CD14-positive monocyte (primary cell): ENCODE measurements around the gene DMGDH. TPM values are rescaled to one million over a fixed set of nuclear protein-coding genes. Genes with fewer than 3 reads are reported as not detected.

Experiments
- DNase-seq, 3 donors: peaks; one replicate each; pipeline ENCODE4 v3.0.0-alpha.2; 2011 to 2022
- H2AFZ ChIP-seq: 2 replicates; pipeline ENCODE4 v1.6.0; 2012; ENCODE audit warnings: mild to moderate bottlenecking, low read depth, low read length, inconsistent platforms; ENCODE audit not compliant: insufficient read depth, poor library complexity, severe bottlenecking
- H3K27ac ChIP-seq, 2 donors: 1 replicate in 1 of 2; 2 replicates in 1 of 2; pipeline ENCODE4 v1.5.1; 2012 to 2013; ENCODE audit warnings: low read length in 2 of 2, control low read depth in 1 of 2, inconsistent platforms in 1 of 2, low read depth in 1 of 2, mild to moderate bottlenecking in 1 of 2
- H3K27me3 ChIP-seq, 2 donors: one replicate each; pipeline versions ENCODE4 v1.6.0 to v1.6.1; 2011 to 2013; ENCODE audit warnings: low read length in 2 of 2; ENCODE audit not compliant: control insufficient read depth in 2 of 2, insufficient read depth in 2 of 2
- H3K36me3 ChIP-seq, 2 donors: replicated peaks in 1 of 2; 1 replicate in 1 of 2; 2 replicates in 1 of 2; pipeline versions ENCODE4 v1.5.1 to v1.6.1; 2012 to 2013; ENCODE audit warnings: low read length in 2 of 2, control low read depth in 1 of 2, inconsistent platforms in 1 of 2, mild to moderate bottlenecking in 1 of 2; ENCODE audit not compliant: insufficient read depth in 2 of 2, control insufficient read depth in 1 of 2
- H3K4me1 ChIP-seq, 2 donors: 1 replicate in 1 of 2; 2 replicates in 1 of 2; pipeline versions ENCODE4 v1.5.1 to v1.6.1; 2012 to 2013; ENCODE audit warnings: low read length in 2 of 2, control low read depth in 1 of 2, inconsistent platforms in 1 of 2, mild to moderate bottlenecking in 1 of 2, moderate library complexity in 1 of 2; ENCODE audit not compliant: insufficient read depth in 2 of 2, control insufficient read depth in 1 of 2
- H3K4me2 ChIP-seq: replicated peaks from 2 replicates; pipeline ENCODE3; 2012; ENCODE audit warnings: low read length, moderate library complexity, mild to moderate bottlenecking; ENCODE audit not compliant: poor library complexity, severe bottlenecking; ENCODE audit errors: extremely low read depth
- H3K4me3 ChIP-seq, 3 experiments: fragments of 200-600 bp in 1 of 3; sonication (generic) in 1 of 3; replicated peaks in 1 of 3; 1 replicate in 2 of 3; 2 replicates in 1 of 3; pipeline ENCODE4 v1.5.1; 2011 to 2013; ENCODE audit warnings: low read length in 3 of 3, mild to moderate bottlenecking in 3 of 3, control low read depth in 2 of 3, low read depth in 2 of 3, inconsistent platforms in 1 of 3, moderate library complexity in 1 of 3
- H3K79me2 ChIP-seq: 2 replicates; pipeline ENCODE4 v1.6.0; 2012; ENCODE audit warnings: mild to moderate bottlenecking, control low read depth, inconsistent platforms, low read length, moderate library complexity; ENCODE audit not compliant: insufficient read depth
- H3K9ac ChIP-seq: 2 replicates; pipeline ENCODE4 v1.6.0; 2017; ENCODE audit warnings: low read length, mild to moderate bottlenecking; ENCODE audit not compliant: insufficient read depth, poor library complexity, severe bottlenecking
- H3K9me3 ChIP-seq, 2 donors: replicated peaks in 1 of 2; 1 replicate in 1 of 2; 2 replicates in 1 of 2; pipeline versions ENCODE4 v1.5.1 to v1.6.1; 2012 to 2013; ENCODE audit warnings: low read length in 2 of 2, control low read depth in 1 of 2; ENCODE audit not compliant: control insufficient read depth in 1 of 2, insufficient read depth in 1 of 2
- H4K20me1 ChIP-seq: 2 replicates; pipeline ENCODE4 v1.6.0; 2012; ENCODE audit warnings: mild to moderate bottlenecking, low read length, control low read depth, moderate library complexity; ENCODE audit not compliant: insufficient read depth
- H3K27ac Mint-ChIP-seq, 7 donors: one replicate each; pipeline ENCODE4 v1.8.0; 2020; ENCODE audit warnings: mild to moderate bottlenecking in 7 of 7, mixed read lengths in 7 of 7, moderate library complexity in 6 of 7, inconsistent platforms in 2 of 7
- H3K27me3 Mint-ChIP-seq, 3 donors: one replicate each; pipeline ENCODE4 v1.8.0; 2021 to 2022; ENCODE audit warnings: low read depth in 3 of 3, mild to moderate bottlenecking in 3 of 3, mixed read lengths in 3 of 3, moderate library complexity in 3 of 3, inconsistent platforms in 1 of 3
- H3K36me3 Mint-ChIP-seq, 2 donors: one replicate each; pipeline ENCODE4 v1.8.0; 2020; ENCODE audit warnings: mixed read lengths in 2 of 2, inconsistent platforms in 1 of 2, mild to moderate bottlenecking in 1 of 2
- H3K4me1 Mint-ChIP-seq: one replicate; pipeline ENCODE4 v1.8.0; 2020; ENCODE audit warnings: mild to moderate bottlenecking, mixed read lengths
- H3K4me3 Mint-ChIP-seq, 2 donors: one replicate each; pipeline ENCODE4 v1.8.0; 2020; ENCODE audit warnings: mild to moderate bottlenecking in 2 of 2, mixed read lengths in 2 of 2, moderate library complexity in 1 of 2
- H3K9me3 Mint-ChIP-seq, 7 donors: one replicate each; pipeline ENCODE4 v1.8.0; 2020 to 2022; ENCODE audit warnings: mixed read lengths in 7 of 7, mild to moderate bottlenecking in 6 of 7, moderate library complexity in 6 of 7, inconsistent platforms in 2 of 7
- CTCF ChIP-seq: fragments of 200-600 bp; IDR thresholded peaks from one replicate; pipeline ENCODE4 v1.8.0; 2022; ENCODE audit warnings: antibody characterized with exemption, mild to moderate bottlenecking
- WGBS: methylation state at CpG from one replicate; pipeline ENCODE4 v1.1.5; 2013; ENCODE audit warnings: missing lambda C conversion rate; ENCODE audit not compliant: insufficient coverage; 5-methylcytosine and 5-hydroxymethylcytosine counted together
- intact Hi-C, 2 donors: fragments of 100-400 bp; cut with micrococcal nuclease; formaldehyde crosslinking; loops; one replicate each; pipeline versions ENCODE4 v1.15.0 to v1.15.1; 2023
- polyA plus RNA-seq, 3 donors: library from polyadenylated mRNA; depleted of rRNA in 1 of 3; unstranded in 2 of 3; stranded (reverse) in 1 of 3; fragments of 300-500 nt in 2 of 3; fragments of >200 nt in 1 of 3; fragmentation: Illumina TruSeq in 2 of 3; gene quantifications; 1 replicate in 2 of 3; 2 replicates in 1 of 3; pipeline ENCODE4 v1.2.3, GENCODE V29; 2012 to 2021

DMGDH gene
- polyA plus RNA-seq, 3 donors, result not detected

GRCh38 chr5:79048437-79048836 lies 21.0 kb downstream of the DMGDH start:
- Histone ChIP-seq H3K9ac (no peak overlapping the region), H3K27me3 (no peaks in the 10 kb centered on the region), H3K9me3 (no peaks in the 10 kb centered on the region), H2AFZ (no peak overlapping the region), H3K79me2 (no peaks in the 10 kb centered on the region), H3K4me1 (no peaks in the 10 kb centered on the region), H3K4me2 (no peak overlapping the region), H4K20me1 (no peaks in the 10 kb centered on the region), H3K4me3 (no peak overlapping the region), H3K27ac (no peak overlapping the region), H3K36me3 (no peaks in the 10 kb centered on the region)
- H3K27ac Mint-ChIP-seq, result no peak overlapping the region
- H3K4me3 Mint-ChIP-seq, result no peak overlapping the region
- peaks cover 0 to 2% (median 1%) of the 10 kb centered on the region in 3 donors for H3K27me3 Mint-ChIP-seq
- no peak for DNase-seq
- peaks cover 0 to 9% (median 6%) of the 10 kb centered on the region in 7 donors for H3K9me3 Mint-ChIP-seq
- H3K4me1 Mint-ChIP-seq, result no peaks in the 10 kb centered on the region
- H3K36me3 Mint-ChIP-seq, result peaks cover 0 to 2% of the 10 kb centered on the region in 2 donors
- no peak for TF ChIP-seq CTCF
- intact Hi-C loops, result no loop called here

GRCh38 chr5:79047199-79047598 lies 22.3 kb downstream of the DMGDH start:
- Histone ChIP-seq H4K20me1 (no peaks in the 10 kb centered on the region), H3K79me2 (no peaks in the 10 kb centered on the region), H3K36me3 (no peaks in the 10 kb centered on the region), H3K9me3 (no peaks in the 10 kb centered on the region), H3K4me2 (no peak overlapping the region), H3K4me3 (no peak overlapping the region), H3K9ac (no peak overlapping the region), H3K27ac (no peak overlapping the region), H3K27me3 (no peaks in the 10 kb centered on the region), H2AFZ (no peak overlapping the region), H3K4me1 (no peaks in the 10 kb centered on the region)
- no CpG with 5 or more reads among the region's 3 CpGs for WGBS
- Mint-ChIP-seq H3K27me3 (peaks cover 0 to 2% (median 1%) of the 10 kb centered on the region in 3 donors), H3K4me1 (no peaks in the 10 kb centered on the region), H3K9me3 (peaks cover 0 to 8% (median 6%) of the 10 kb centered on the region in 7 donors), H3K27ac (no peak overlapping the region), H3K36me3 (peaks cover 0 to 2% of the 10 kb centered on the region in 2 donors), H3K4me3 (no peak overlapping the region)
- TF ChIP-seq CTCF, result no peak
- intact Hi-C loops, result no loop called here
- no peak for DNase-seq
